ENCODE measurements around the gene ROCK2. TPM values are rescaled to one million over a fixed set of nuclear protein-coding genes. Genes with fewer than 3 reads are reported as not detected.
"Not testable (repeated sequence)": the region's sequence is repeated elsewhere in the genome, so short reads cannot be mapped to it uniquely, and the experiment has no call there.

The ROCK2 gene
- total and polyA plus RNA-seq, 2 of the 13 experiments (the other 11 are each of a cell fraction or from before 2014, with no cell fraction given): 38.1 to 119 TPM

DNA sequence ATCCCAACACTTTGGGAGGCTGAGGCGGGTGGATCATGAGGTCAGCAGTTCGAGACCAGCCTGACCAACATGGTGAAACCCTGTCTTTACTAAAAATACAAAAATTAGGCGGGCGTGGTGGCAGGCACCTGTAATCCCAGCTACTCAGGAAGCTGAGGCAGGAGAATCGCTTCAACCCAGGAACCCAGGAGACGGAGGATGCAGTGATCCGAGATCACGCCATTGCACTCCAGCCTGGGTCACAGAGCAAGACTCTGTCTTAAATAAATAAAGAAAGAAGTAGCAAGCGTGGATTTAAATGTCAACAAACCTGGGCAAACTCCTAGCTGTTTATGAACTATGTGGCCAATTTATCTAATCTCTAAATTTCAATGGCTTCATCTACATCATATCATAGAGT is 82.9 kb downstream of the ROCK2 start:
- intact Hi-C loops (cut with micrococcal nuclease; ENCODE audit: unreplicated experiment): loop anchor here (5.0 kb wide), 1 partner anchor 41 kb away; no protein-coding TSS in a partner anchor
- TF ChIP-seq RBM22 (optimal IDR thresholded peaks at IDR 0.05; ENCODE audit: low read length): peak; percentile 92
- H3K4me1 ChIP-seq (ENCODE audit: insufficient read depth, low read length); CTCF ChIA-PET (ENCODE audit: low intra/inter-chr PET ratio, low total read pairs); H3K27ac ChIP-seq (ENCODE audit: extremely low read length, insufficient read depth, low read length); BruUV-seq (replicated peaks); H2AFZ ChIP-seq (ENCODE audit: low read length); H3K27me3 ChIP-seq (ENCODE audit: control insufficient read depth in 1 of 2, insufficient read depth in 2 of 2, low read length in 2 of 2); H3K4me2 ChIP-seq (ENCODE audit: low read depth, low read length); DNase-seq (ENCODE audit: low spot score); H3K9me3 ChIP-seq (ENCODE audit: low read length); in situ Hi-C loops (cut with HindIII; ENCODE audit: extremely low pct_ligation_motif_present, low pct_unique_long_range_greater_than_20kb); ATAC-seq; FAIRE-seq; H3K4me3 ChIP-seq (replicated peaks in 1 of 3; ENCODE audit: insufficient read depth in 1 of 3, low read depth in 2 of 3, low read length in 3 of 3); H3K9ac ChIP-seq (ENCODE audit: insufficient read depth, low read depth, low read length): not testable (repeated sequence)
- H4K20me1 ChIP-seq (ENCODE audit: insufficient read depth, low read length): peaks cover 58% of the 10 kb centered on the region
- H3K79me2 ChIP-seq (ENCODE audit: insufficient read depth, low read length): peaks cover 87% of the 10 kb centered on the region
- WGBS (ENCODE audit: low lambda C conversion rate): 96% methylated on average over 9 of the region's 9 CpGs
- H3K36me3 ChIP-seq (replicated peaks in 1 of 2; ENCODE audit: control insufficient read depth in 1 of 2, insufficient read depth in 2 of 2, low read length in 2 of 2): peaks cover 11 to 50% of the 10 kb centered on the region in 2 experiments
- POLR2A ChIA-PET: interaction anchor here (1.8 kb wide), 1 partner anchor 83 kb away, joined by 6 read pairs; the partner anchor contains the start of gene ROCK2

DNA sequence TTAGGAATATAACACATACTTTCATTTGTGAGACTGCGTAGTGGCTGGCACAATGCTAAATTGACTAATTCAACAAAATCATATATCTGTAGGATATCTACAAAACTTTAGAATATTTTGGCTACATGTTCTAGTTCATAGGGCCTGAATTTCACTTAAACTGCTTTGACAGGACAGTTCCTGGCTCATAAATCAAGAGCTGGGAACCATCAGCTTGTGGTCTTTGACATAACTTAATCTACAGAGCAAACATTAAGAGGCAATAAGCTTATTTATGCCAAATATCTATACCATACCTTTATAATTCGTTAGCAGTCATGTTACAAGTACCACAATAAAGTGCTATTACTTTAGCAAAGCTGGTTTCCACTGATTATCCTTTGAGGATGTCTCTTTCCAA is 83.5 kb downstream of the ROCK2 start:
- BruUV-seq (replicated peaks): no TSS peak
- Histone ChIP-seq H3K4me2 (ENCODE audit: low read depth, low read length) (no peak overlapping the region), H3K79me2 (ENCODE audit: insufficient read depth, low read length) (peaks cover 86% of the 10 kb centered on the region), H3K36me3 (replicated peaks in 1 of 2; ENCODE audit: control insufficient read depth in 1 of 2, insufficient read depth in 2 of 2, low read length in 2 of 2) (peaks cover 13 to 51% of the 10 kb centered on the region in 2 experiments), H3K27me3 (ENCODE audit: control insufficient read depth in 1 of 2, insufficient read depth in 2 of 2, low read length in 2 of 2) (no peaks in the 10 kb centered on the region), H3K4me1 (ENCODE audit: insufficient read depth, low read length) (no peaks in the 10 kb centered on the region), H3K9me3 (ENCODE audit: low read length) (no peaks in the 10 kb centered on the region), H3K27ac (ENCODE audit: extremely low read length, insufficient read depth, low read length) (no peak overlapping the region), H3K9ac (ENCODE audit: insufficient read depth, low read depth, low read length) (no peak overlapping the region), H4K20me1 (ENCODE audit: insufficient read depth, low read length) (peaks cover 54% of the 10 kb centered on the region), H2AFZ (ENCODE audit: low read length) (no peak overlapping the region), H3K4me3 (replicated peaks in 1 of 3; ENCODE audit: insufficient read depth in 1 of 3, low read depth in 2 of 3, low read length in 3 of 3) (no peak overlapping the region)
- ATAC-seq: no peak
- no peak for TF ChIP-seq ZNF337 (CRISPR knock-in tag; IDR thresholded peaks at IDR 0.05; ENCODE audit: borderline replicate concordance, low read depth)
- TF ChIP-seq TMF1 (CRISPR knock-in tag; IDR thresholded peaks at IDR 0.05; ENCODE audit: low read depth): no peak
- FAIRE-seq: no peak
- DNase-seq (ENCODE audit: low spot score): no peak
- POLR2A ChIA-PET: interaction anchor here (1.8 kb wide), 1 partner anchor 83 kb away, joined by 6 read pairs; the partner anchor contains the start of gene ROCK2
- CTCF ChIA-PET (ENCODE audit: low intra/inter-chr PET ratio, low total read pairs): no interaction called here
- in situ Hi-C loops (cut with HindIII; ENCODE audit: extremely low pct_ligation_motif_present, low pct_unique_long_range_greater_than_20kb): no loop called here
- WGBS (ENCODE audit: low lambda C conversion rate): 49% methylated on average over 2 of the region's 2 CpGs
- intact Hi-C loops (cut with micrococcal nuclease; ENCODE audit: unreplicated experiment): loop anchor here (5.0 kb wide), 1 partner anchor 41 kb away; no protein-coding TSS in a partner anchor

All from HepG2 (cell line).